Measurements from ENCODE around the gene RAB6B. TPM values are rescaled to one million over a fixed set of nuclear protein-coding genes. Genes with fewer than 3 reads are reported as not detected.

The RAB6B gene
- total RNA-seq, 1 donor from 2014 or later = 11.3 TPM

- no peak for DNase-seq (ENCODE audit: extremely low spot score, unreplicated experiment)
- H3K27ac Mint-ChIP-seq (ENCODE audit: unreplicated experiment) = no peak overlapping the region
- peaks cover 2% of the 10 kb centered on the region for H3K4me1 Mint-ChIP-seq (ENCODE audit: unreplicated experiment)
- TF ChIP-seq CTCF (IDR thresholded peaks at IDR 0.05) = no peak
- H3K4me3 Mint-ChIP-seq (ENCODE audit: unreplicated experiment) = no peak overlapping the region
- no peaks in the 10 kb centered on the region for H3K36me3 Mint-ChIP-seq (ENCODE audit: unreplicated experiment)
- no peaks in the 10 kb centered on the region for H3K9me3 Mint-ChIP-seq (ENCODE audit: unreplicated experiment)
- no peaks in the 10 kb centered on the region for H3K27me3 Mint-ChIP-seq (ENCODE audit: unreplicated experiment)
Observed at GRCh38 chr3:133890037-133890436, 5.6 kb downstream of the RAB6B start.

DNA sequence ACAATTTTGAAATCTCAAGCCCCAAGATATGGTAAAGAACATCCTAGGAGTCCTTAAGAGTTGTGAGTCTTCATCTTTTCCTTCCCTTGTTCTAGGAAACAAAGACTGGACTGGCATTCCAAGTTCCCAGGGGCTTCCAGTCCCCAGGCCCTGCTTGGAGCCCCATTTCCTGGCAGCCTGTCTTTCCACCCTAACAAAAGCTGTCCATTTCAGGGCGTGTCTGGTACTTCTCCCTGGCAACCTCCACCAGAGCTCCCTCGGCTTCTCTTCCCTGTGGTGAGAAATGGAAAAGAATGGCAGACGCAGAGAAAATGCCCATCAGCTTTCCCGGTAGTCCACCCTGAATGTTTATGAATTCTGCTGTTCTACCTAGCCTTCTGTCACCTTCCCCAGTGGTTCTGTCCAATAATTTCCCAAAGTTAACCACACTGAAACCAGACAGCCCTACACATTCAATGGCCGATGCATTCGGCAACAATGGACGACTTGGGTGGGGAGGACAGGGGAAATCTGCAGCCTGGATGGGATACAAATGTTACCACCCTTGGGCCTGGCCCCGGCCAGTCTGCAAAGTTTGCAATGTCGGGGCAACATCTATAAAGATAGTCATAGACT lies 6.8 kb downstream of the RAB6B start:
- TF ChIP-seq CTCF (IDR thresholded peaks at IDR 0.05) = no peak
- peak; percentile 64 for DNase-seq (ENCODE audit: extremely low spot score, unreplicated experiment)
- H3K4me1 Mint-ChIP-seq (ENCODE audit: unreplicated experiment) = no peaks in the 10 kb centered on the region
- H3K36me3 Mint-ChIP-seq (ENCODE audit: unreplicated experiment) = no peaks in the 10 kb centered on the region
- no peak overlapping the region for H3K27ac Mint-ChIP-seq (ENCODE audit: unreplicated experiment)
- no peaks in the 10 kb centered on the region for H3K27me3 Mint-ChIP-seq (ENCODE audit: unreplicated experiment)
- H3K4me3 Mint-ChIP-seq (ENCODE audit: unreplicated experiment) = no peak overlapping the region
- no peaks in the 10 kb centered on the region for H3K9me3 Mint-ChIP-seq (ENCODE audit: unreplicated experiment)

DNA sequence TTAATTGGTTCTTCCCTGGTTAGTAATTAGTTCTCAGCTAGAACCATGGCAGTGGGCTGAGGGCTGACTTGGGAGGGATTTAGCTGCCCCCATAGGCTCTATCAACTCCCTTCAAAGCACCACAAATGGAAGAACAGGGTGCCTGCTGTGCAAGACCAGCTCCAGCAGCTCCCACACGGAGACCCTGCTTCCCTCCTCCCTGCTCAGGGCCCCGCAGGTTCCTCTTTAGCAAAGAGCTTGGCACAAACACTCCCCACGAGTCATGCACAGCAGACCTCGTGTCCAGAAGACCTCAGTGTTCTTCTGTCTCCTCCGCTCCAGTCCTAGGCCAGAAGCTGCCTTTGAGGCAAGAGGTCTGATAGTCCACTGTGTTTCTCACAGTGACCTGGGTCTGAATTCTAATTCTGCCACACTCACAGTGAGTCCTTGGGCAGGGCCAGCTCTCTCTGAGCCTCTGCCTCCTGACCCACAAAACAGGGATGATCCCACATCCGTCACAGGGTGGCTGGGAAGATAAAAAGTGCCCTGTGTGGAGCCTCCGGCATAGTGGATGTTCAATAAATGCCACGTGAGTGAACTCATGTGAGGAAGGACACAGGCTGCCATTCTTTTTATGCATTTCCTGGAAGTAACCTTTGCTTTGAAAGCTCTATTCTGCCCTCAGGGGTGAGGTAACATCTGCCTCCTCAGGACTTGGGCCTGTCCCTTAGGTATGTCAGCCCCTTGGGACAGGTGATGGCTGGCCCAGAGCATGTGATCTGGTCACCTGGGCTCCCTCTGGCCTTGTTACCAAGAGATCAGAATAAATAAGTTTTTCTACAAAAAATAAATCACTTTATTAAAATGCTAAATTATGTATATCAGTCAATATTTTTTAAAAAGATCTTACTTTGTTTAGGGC lies 7.6 kb downstream of the RAB6B start:
- Mint-ChIP-seq H3K4me3 (ENCODE audit: unreplicated experiment) (no peak overlapping the region), H3K4me1 (ENCODE audit: unreplicated experiment) (no peaks in the 10 kb centered on the region), H3K27ac (ENCODE audit: unreplicated experiment) (no peak overlapping the region), H3K9me3 (ENCODE audit: unreplicated experiment) (no peaks in the 10 kb centered on the region), H3K27me3 (ENCODE audit: unreplicated experiment) (no peaks in the 10 kb centered on the region), H3K36me3 (ENCODE audit: unreplicated experiment) (no peaks in the 10 kb centered on the region)
- TF ChIP-seq CTCF (IDR thresholded peaks at IDR 0.05) = no peak
- DNase-seq (ENCODE audit: extremely low spot score, unreplicated experiment) = peak; percentile 64

- H3K27me3 Mint-ChIP-seq (ENCODE audit: unreplicated experiment) = no peaks in the 10 kb centered on the region
- peak; percentile 73 for DNase-seq (ENCODE audit: extremely low spot score, unreplicated experiment)
- no peaks in the 10 kb centered on the region for H3K36me3 Mint-ChIP-seq (ENCODE audit: unreplicated experiment)
- no peaks in the 10 kb centered on the region for H3K4me1 Mint-ChIP-seq (ENCODE audit: unreplicated experiment)
- H3K27ac Mint-ChIP-seq (ENCODE audit: unreplicated experiment) = no peak overlapping the region
- no peak overlapping the region for H3K4me3 Mint-ChIP-seq (ENCODE audit: unreplicated experiment)
- no peak for TF ChIP-seq CTCF (IDR thresholded peaks at IDR 0.05)
- no peaks in the 10 kb centered on the region for H3K9me3 Mint-ChIP-seq (ENCODE audit: unreplicated experiment)
Observed at GRCh38 chr3:133887074-133887802, 8.4 kb downstream of the RAB6B start.

All from osteocyte (in vitro differentiated cells).